ENCODE results near the gene NSMF. TPM values are rescaled to one million over a fixed set of nuclear protein-coding genes. Genes with fewer than 3 reads are reported as not detected.

NSMF gene
- total and polyA plus RNA-seq, 10 of the 15 experiments (the other 5 are each of a cell fraction or from before 2014, with no cell fraction given) = 0.13 to 44.3 (median 13.4) TPM

DNA sequence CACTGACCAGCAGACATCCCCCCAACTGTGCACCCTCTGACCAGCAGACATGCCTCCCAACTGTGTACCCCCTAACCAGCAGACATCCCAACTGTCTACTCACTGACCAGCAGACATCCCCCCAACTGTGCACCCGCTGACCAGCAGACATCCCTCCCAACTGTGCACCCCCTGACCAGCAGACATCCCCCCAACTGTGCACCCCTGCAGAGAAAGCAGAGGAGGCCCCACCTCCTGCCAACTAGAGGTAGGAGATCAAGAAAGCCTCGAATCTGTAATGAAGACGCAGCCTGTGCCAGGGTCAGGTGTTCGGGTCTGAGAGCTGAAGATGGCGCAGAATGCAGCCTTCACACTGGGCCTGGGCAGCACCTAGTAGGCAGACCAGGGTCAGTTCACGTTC, 29.8 kb upstream of the NSMF start:
- no peak overlapping the region for H3K4me3 ChIP-seq
- intact Hi-C loops (cut with micrococcal nuclease; ENCODE audit: unreplicated experiment) (no loop called here), in situ Hi-C loops (cut with MboI) (no loop called here)
- no peak overlapping the region for H3K4me2 ChIP-seq (ENCODE audit: control insufficient read depth, insufficient read depth)
- BruUV-seq (replicated peaks) = no TSS peak
- H3K27me3 ChIP-seq (replicated peaks in 1 of 2; ENCODE audit: control insufficient read depth in 2 of 2, insufficient read depth in 2 of 2, low read length in 1 of 2) = no peaks in the 10 kb centered on the region
- ChIA-PET CTCF (no interaction called here), POLR2A (no interaction called here), SMC1A (ENCODE audit: uncharacterized antibody, unreplicated experiment) (no interaction called here), RAD21 (ENCODE audit: unreplicated experiment) (no interaction called here)
- FAIRE-seq (no peak), DNase-seq (ENCODE audit: low read depth, low spot score) (no peak), ATAC-seq (no peak)
- no peaks in the 10 kb centered on the region for H4K20me1 ChIP-seq (ENCODE audit: control insufficient read depth, insufficient read depth)
- no peak overlapping the region for H2AFZ ChIP-seq (ENCODE audit: control insufficient read depth, low read depth, low read length)
- no peaks in the 10 kb centered on the region for H3K9me3 ChIP-seq (replicated peaks; ENCODE audit: control insufficient read depth, insufficient read depth, low read length)
- no peak overlapping the region for H3K27ac ChIP-seq (ENCODE audit: control insufficient read depth, insufficient read depth)
- no peaks in the 10 kb centered on the region for H3K36me3 ChIP-seq (ENCODE audit: control insufficient read depth in 2 of 2, insufficient read depth in 2 of 2, low read length in 1 of 2)
- H3K79me2 ChIP-seq (ENCODE audit: control insufficient read depth, insufficient read depth, low read length) = no peaks in the 10 kb centered on the region
- no peak for TF ChIP-seq TARDBP (IDR thresholded peaks at IDR 0.05; ENCODE audit: borderline replicate concordance)
- TF ChIP-seq BMI1 (IDR thresholded peaks at IDR 0.05; ENCODE audit: borderline replicate concordance) = no peak
- TF ChIP-seq TAF1 (IDR thresholded peaks at IDR 0.05; ENCODE audit: borderline replicate concordance, low read depth, low read length) = no peak
- TF ChIP-seq NR2C1 (IDR thresholded peaks at IDR 0.05) = no peak
- no peak for TF ChIP-seq EED (IDR thresholded peaks at IDR 0.05; ENCODE audit: low read depth)
- TF ChIP-seq MEF2A (IDR thresholded peaks at IDR 0.05; ENCODE audit: insufficient read depth, low read depth, low read length) = no peak
- no peak for TF ChIP-seq GABPA (IDR thresholded peaks at IDR 0.05; ENCODE audit: low read depth)
- TF ChIP-seq NFYA (IDR thresholded peaks at IDR 0.05; ENCODE audit: borderline replicate concordance, low read depth, low read length) = no peak
- TF ChIP-seq HDGF (IDR thresholded peaks at IDR 0.05) = no peak
- no peak for TF ChIP-seq POLR2AphosphoS5 (IDR thresholded peaks at IDR 0.05; ENCODE audit: low read length)
- no peak for TF ChIP-seq IKZF2 (IDR thresholded peaks at IDR 0.05)
- TF ChIP-seq CBFB (IDR thresholded peaks at IDR 0.05; ENCODE audit: low read depth) = no peak
- TF ChIP-seq, protein P1, sequence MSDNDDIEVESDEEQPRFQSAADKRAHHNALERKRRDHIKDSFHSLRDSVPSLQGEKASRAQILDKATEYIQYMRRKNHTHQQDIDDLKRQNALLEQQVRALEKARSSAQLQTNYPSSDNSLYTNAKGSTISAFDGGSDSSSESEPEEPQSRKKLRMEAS (IDR thresholded peaks at IDR 0.05; ENCODE audit: low read depth, low read length) = no peak
- TF ChIP-seq ZBTB33 (IDR thresholded peaks at IDR 0.05) = no peak
- WGBS (ENCODE audit: insufficient coverage, insufficient replicate concordance, low lambda C conversion rate, missing lambda C conversion rate) = 28% methylated on average over 6 of the region's 6 CpGs
- no peaks in the 10 kb centered on the region for H3K4me1 ChIP-seq (ENCODE audit: control insufficient read depth, insufficient read depth, low read length)
- H3K9ac ChIP-seq (ENCODE audit: control insufficient read depth, insufficient read depth, low read length) = no peak overlapping the region
